ENCODE results near the gene IL22RA1.

GRCh38 chr1:24155011-24155782 is 12.3 kb upstream of the IL22RA1 start:
- TF ChIP-seq POLR2AphosphoS5 (IDR thresholded peaks at IDR 0.05; ENCODE audit: borderline replicate concordance, low read depth, low read length) (no peak), EZH2 (IDR thresholded peaks at IDR 0.05) (no peak), FOXP2 (optimal IDR thresholded peaks at IDR 0.05; ENCODE audit: control extremely low read depth, extremely low read length, insufficient read depth) (no peak)

Measured in SK-N-MC (cell line).